SK-N-SH (cell line): ENCODE data around the gene TMEM51. TPM values are rescaled to one million over a fixed set of nuclear protein-coding genes. Genes with fewer than 3 reads are reported as not detected.

Experiments
- CTCF ChIA-PET: fragments of 300-600, 350-600 bp; formaldehyde crosslinking; extraction: SDS; loops from one replicate; lab custom pipeline; 2021; lab: Yijun Ruan, JAX
- POLR2A ChIA-PET: fragments of 350-600 bp; sonication (Branson Sonifier 250); formaldehyde crosslinking; extraction: SDS; loops from one replicate; lab custom pipeline; 2020; ENCODE audit warnings: antibody characterized with exemption, inconsistent platforms; lab: Yijun Ruan, JAX
- DNase-seq: peaks from one replicate; pipeline ENCODE4 v3.0.0; 2012
- H2AFZ ChIP-seq: fragments of 200-600 bp; sonication (generic); 2 replicates; pipeline ENCODE4 v1.8.1; 2016; ENCODE audit warnings: antibody characterized with exemption, mild to moderate bottlenecking, low read depth
- H3F3A ChIP-seq: fragments of 200-600 bp; sonication (generic); replicated peaks from 2 replicates; pipeline ENCODE3; 2016; ENCODE audit warnings: antibody characterized with exemption, mild to moderate bottlenecking; ENCODE audit not compliant: insufficient read depth
- H3K27ac ChIP-seq, 2 experiments: fragments of 200-500 bp in 1 of 2; fragments of 200-600 bp in 1 of 2; sonication (Bioruptor generic) in 1 of 2; sonication (generic), shearing (Covaris generic) in 1 of 2; 2 replicates each; pipeline versions ENCODE4 v1.5.1 to v1.6.1; 2014 to 2016; ENCODE audit warnings: low read depth in 2 of 2, inconsistent platforms in 1 of 2, low read length in 1 of 2, mild to moderate bottlenecking in 1 of 2, mixed read lengths in 1 of 2
- H3K27me3 ChIP-seq: fragments of 200-600 bp; sonication (generic), shearing (Covaris generic); 2 replicates; pipeline ENCODE4 v1.6.1; 2016; ENCODE audit warnings: mixed run types; ENCODE audit not compliant: insufficient read depth
- H3K36me3 ChIP-seq, 2 experiments: fragments of 200-500 bp in 1 of 2; fragments of 200-600 bp in 1 of 2; sonication (Bioruptor generic) in 1 of 2; sonication (generic) in 1 of 2; replicated peaks in 1 of 2; 2 replicates each; pipeline versions ENCODE3 to v1.5.1; 2014 to 2016; ENCODE audit warnings: low read length in 1 of 2, mild to moderate bottlenecking in 1 of 2; ENCODE audit not compliant: insufficient read depth in 2 of 2, control insufficient read depth in 1 of 2
- H3K4me1 ChIP-seq, 2 experiments: fragments of 200-500 bp in 1 of 2; fragments of 200-600 bp in 1 of 2; sonication (Bioruptor generic) in 1 of 2; sonication (generic), shearing (Covaris generic) in 1 of 2; 2 replicates each; pipeline versions ENCODE4 v1.5.1 to v1.6.1; 2014 to 2016; ENCODE audit warnings: low read depth in 1 of 2, low read length in 1 of 2, mixed run types in 1 of 2; ENCODE audit not compliant: insufficient read depth in 2 of 2, control insufficient read depth in 1 of 2
- H3K4me2 ChIP-seq: fragments of 200-600 bp; sonication (generic), shearing (Covaris generic); 2 replicates; pipeline ENCODE4 v1.6.1; 2017; ENCODE audit warnings: mixed run types
- H3K4me3 ChIP-seq, 2 experiments: fragments of 200-500 bp in 1 of 2; fragments of 200-600 bp in 1 of 2; sonication (Bioruptor generic) in 1 of 2; sonication (generic), shearing (Covaris generic) in 1 of 2; 2 replicates each; pipeline versions ENCODE4 v1.5.1 to v1.8.1; 2014 to 2016; ENCODE audit warnings: low read depth in 2 of 2, inconsistent platforms in 1 of 2, low read length in 1 of 2, mild to moderate bottlenecking in 1 of 2, mixed read lengths in 1 of 2, moderate library complexity in 1 of 2
- H3K79me2 ChIP-seq: fragments of 200-600 bp; sonication (generic); 2 replicates; pipeline ENCODE4 v1.8.1; 2017; ENCODE audit warnings: mild to moderate bottlenecking; ENCODE audit not compliant: insufficient read depth
- H3K9ac ChIP-seq: fragments of 200-600 bp; sonication (generic); 2 replicates; pipeline ENCODE4 v1.6.1; 2017; ENCODE audit warnings: mixed run types
- H3K9me2 ChIP-seq: fragments of 200-600 bp; sonication (generic); 2 replicates; pipeline ENCODE4 v1.6.1; 2017; ENCODE audit warnings: mixed run types
- H3K9me3 ChIP-seq: fragments of 200-600 bp; sonication (generic); 2 replicates; pipeline ENCODE4 v1.6.1; 2017; ENCODE audit warnings: mixed run types, mild to moderate bottlenecking, moderate library complexity
- H4K20me1 ChIP-seq: fragments of 200-600 bp; sonication (generic); 2 replicates; pipeline ENCODE4 v1.6.1; 2017; ENCODE audit warnings: mild to moderate bottlenecking, mixed run types; ENCODE audit not compliant: insufficient read depth
- CTCF ChIP-seq: fragments of 200-600 bp; sonication (generic); IDR thresholded peaks from 2 replicates; pipeline ENCODE4 v1.6.1; 2017; ENCODE audit warnings: antibody characterized with exemption, mild to moderate bottlenecking, moderate library complexity
- ELF1 ChIP-seq: IDR thresholded peaks from 2 replicates; pipeline ENCODE4 v1.4.0; 2012
- FOXM1 ChIP-seq: IDR thresholded peaks from 2 replicates; pipeline ENCODE4 v1.4.0; 2012; ENCODE audit warnings: low read depth, mild to moderate bottlenecking
- GATA2 ChIP-seq: sonication (generic); formaldehyde crosslinking; IDR thresholded peaks from 2 replicates; pipeline ENCODE4 v1.5.0; 2020; ENCODE audit warnings: mild to moderate bottlenecking, missing genetic modification reagents
- MXI1 ChIP-seq: IDR thresholded peaks from 2 replicates; pipeline ENCODE4 v1.6.1; 2012; ENCODE audit warnings: mild to moderate bottlenecking, low read depth, low read length, improper control_type of control experiment
- NRF1 ChIP-seq: IDR thresholded peaks from 2 replicates; pipeline ENCODE4 v1.6.1; 2012; ENCODE audit warnings: low read depth, mild to moderate bottlenecking, low read length
- RAD21 ChIP-seq: IDR thresholded peaks from 2 replicates; pipeline ENCODE4 v1.6.1; 2012; ENCODE audit warnings: mild to moderate bottlenecking, low read length
- RCOR1 ChIP-seq: fragments of 150-350 bp; IDR thresholded peaks from 2 replicates; pipeline ENCODE4 v1.6.1; 2017; ENCODE audit warnings: antibody characterized with exemption, low read length
- RFX5 ChIP-seq: IDR thresholded peaks from 2 replicates; pipeline ENCODE4 v1.6.1; 2012; ENCODE audit warnings: mild to moderate bottlenecking, improper control_type of control experiment, low read length
- SIN3A ChIP-seq: IDR thresholded peaks from 2 replicates; pipeline ENCODE4 v1.6.1; 2012; ENCODE audit warnings: low read depth, mild to moderate bottlenecking, low read length, moderate library complexity, borderline replicate concordance
- SMC3 ChIP-seq: IDR thresholded peaks from 2 replicates; pipeline ENCODE4 v1.6.1; 2012; ENCODE audit warnings: low read depth, low read length, improper control_type of control experiment
- TAF1 ChIP-seq: IDR thresholded peaks from 2 replicates; pipeline ENCODE4 v1.6.1; 2012; ENCODE audit warnings: low read depth, mild to moderate bottlenecking, low read length, moderate library complexity, borderline replicate concordance
- TEAD4 ChIP-seq: IDR thresholded peaks from 2 replicates; pipeline ENCODE4 v1.4.0; 2012; ENCODE audit warnings: mild to moderate bottlenecking, borderline replicate concordance; ENCODE audit not compliant: insufficient read depth
- USF2 ChIP-seq: fragments of 150-350 bp; IDR thresholded peaks from 2 replicates; pipeline ENCODE4 v1.6.1; 2017; ENCODE audit warnings: antibody characterized with exemption, low read length, low read depth, borderline replicate concordance
- YY1 ChIP-seq: IDR thresholded peaks from 2 replicates; pipeline ENCODE4 v1.4.0; 2012; ENCODE audit warnings: low read depth, mild to moderate bottlenecking
- WGBS: methylation state at CpG from one replicate; pipeline ENCODE4 v1.1.6; 2017; ENCODE audit warnings: low lambda C conversion rate; 5-methylcytosine and 5-hydroxymethylcytosine counted together
- polyA plus RNA-seq, 3 experiments: library from polyadenylated mRNA; depleted of rRNA; stranded (reverse); fragments of >200 nt; gene quantifications; 2 replicates each; pipeline ENCODE4 v1.2.3, GENCODE V29; 2012
- TF ChIP-seq, protein P1 (sequence below): fragments of 150-350 bp; IDR thresholded peaks from 2 replicates; pipeline ENCODE4 v1.6.1; 2016; ENCODE audit warnings: mild to moderate bottlenecking, low read depth, low read length

The TMEM51 gene
- polyA plus RNA-seq, 1 of the 3 experiments (the other 2 are of a cell fraction): 25.6 TPM

GRCh38 chr1:15153842-15154479 lies 414 bp downstream of the TMEM51 start (continued):
- TF ChIP-seq SMC3 (peak; percentile 48), RFX5 (no peak), RAD21 (peak; percentile 57), GATA2 (CRISPR knock-in tag) (no peak)

GRCh38 chr1:15154480-15155036 lies 1.0 kb downstream of the TMEM51 start:
- Histone ChIP-seq H3K4me3 (peak overlapping the region; percentile 77 to 84), H3K9me2 (no peaks in the 10 kb centered on the region), H3F3A (peaks cover 8% of the 10 kb centered on the region), H3K36me3 (no peaks in the 10 kb centered on the region), H3K79me2 (peaks cover 18% of the 10 kb centered on the region), H3K4me2 (peak overlapping the region; percentile 93), H3K27me3 (no peaks in the 10 kb centered on the region), H3K9ac (peak overlapping the region; percentile 81)
- POLR2A ChIA-PET: interaction anchor here (1.8 kb wide), 2 partner anchors 26 to 49 kb away, joined by 6 to 10 read pairs; no protein-coding TSS in a partner anchor
- WGBS: 6% methylated on average over 19 of the region's 37 CpGs
- peak; percentile 69 for DNase-seq
- TF ChIP-seq ELF1: no peak
- TF ChIP-seq GATA2 (CRISPR knock-in tag): peak; percentile 31; the same call in 1 of the 2 replicates
- TF ChIP-seq, all 33 proteins: peak for 1
- peaks cover 14 to 64% of the 10 kb centered on the region in 2 experiments; a peak in 3 of 4 replicates for H3K4me1 ChIP-seq
- no peaks in the 10 kb centered on the region for H3K9me3 ChIP-seq
- no peaks in the 10 kb centered on the region for H4K20me1 ChIP-seq
- H2AFZ ChIP-seq: peak overlapping the region; percentile 75; the same call in 1 of the 2 replicates
- CTCF ChIA-PET: interaction anchor here (0.6 to 9.8 kb wide), 18 partner anchors 9 to 277 kb away, joined by 3 to 132 read pairs (median 4); no protein-coding TSS in a partner anchor
- peak overlapping the region; percentile 20 to 100; a peak in 2 of 4 replicates for H3K27ac ChIP-seq

- H3K9me3 ChIP-seq: no peaks in the 10 kb centered on the region
- no peaks in the 10 kb centered on the region for H4K20me1 ChIP-seq
- H3K9ac ChIP-seq: no peak overlapping the region
- H3K9me2 ChIP-seq: no peaks in the 10 kb centered on the region
- no peaks in the 10 kb centered on the region for H3K36me3 ChIP-seq
- H3K4me1 ChIP-seq: peaks cover 14 to 59% of the 10 kb centered on the region in 2 experiments; a peak in 3 of 4 replicates
- no peaks in the 10 kb centered on the region for H3K27me3 ChIP-seq
- H2AFZ ChIP-seq: no peak overlapping the region
- peaks cover 22% of the 10 kb centered on the region for H3K79me2 ChIP-seq
- POLR2A ChIA-PET: no interaction called here
- H3K4me3 ChIP-seq: peak overlapping the region; percentile 77 to 84; a peak in 3 of 4 replicates
- TF ChIP-seq CTCF (no peak), YY1 (no peak), SMC3 (no peak), USF2 (no peak), NRF1 (no peak), RFX5 (no peak), MXI1 (no peak), FOXM1 (no peak), RCOR1 (no peak), TEAD4 (no peak), SIN3A (no peak), TAF1 (no peak)
- TF ChIP-seq, protein P1, sequence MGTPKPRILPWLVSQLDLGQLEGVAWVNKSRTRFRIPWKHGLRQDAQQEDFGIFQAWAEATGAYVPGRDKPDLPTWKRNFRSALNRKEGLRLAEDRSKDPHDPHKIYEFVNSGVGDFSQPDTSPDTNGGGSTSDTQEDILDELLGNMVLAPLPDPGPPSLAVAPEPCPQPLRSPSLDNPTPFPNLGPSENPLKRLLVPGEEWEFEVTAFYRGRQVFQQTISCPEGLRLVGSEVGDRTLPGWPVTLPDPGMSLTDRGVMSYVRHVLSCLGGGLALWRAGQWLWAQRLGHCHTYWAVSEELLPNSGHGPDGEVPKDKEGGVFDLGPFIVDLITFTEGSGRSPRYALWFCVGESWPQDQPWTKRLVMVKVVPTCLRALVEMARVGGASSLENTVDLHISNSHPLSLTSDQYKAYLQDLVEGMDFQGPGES: no peak
- H3K4me2 ChIP-seq: peak overlapping the region; percentile 93
- no peak for DNase-seq
- WGBS: over 99% methylated on average over 5 of the region's 5 CpGs
- peak overlapping the region in 1 of 2 experiments; percentile 74; a peak in 2 of 4 replicates for H3K27ac ChIP-seq
- peaks cover 8% of the 10 kb centered on the region for H3F3A ChIP-seq
- CTCF ChIA-PET: interaction anchor here (0.6 to 9.8 kb wide), 7 partner anchors 15 to 150 kb away, joined by 3 to 132 read pairs (median 9); no protein-coding TSS in a partner anchor
Observed at GRCh38 chr1:15155191-15155590, 1.6 kb downstream of the TMEM51 start.
